Prostate gland (tissue), 2 donors: ENCODE measurements around the gene DGAT2.

Experiments used
- POLR2A ChIP-seq: fragments of 450-650 bp; IDR thresholded peaks from one replicate; pipeline ENCODE4 v1.6.1; 2016; ENCODE audit warnings: antibody characterized with exemption, mild to moderate bottlenecking
- POLR2AphosphoS5 ChIP-seq: sonication (generic); formaldehyde crosslinking; IDR thresholded peaks from one replicate; pipeline ENCODE4 v1.6.1; 2017; ENCODE audit warnings: antibody characterized with exemption
- TF ChIP-seq, protein P1 (sequence below), 4 experiments: fragments of 200-600 bp in 2 of 4; fragments of 450-650 bp in 2 of 4; sonication (generic) in 2 of 4; IDR thresholded peaks; 1 replicate in 3 of 4; 2 replicates in 1 of 4; pipeline ENCODE4 v1.5.1; 2016 to 2019; ENCODE audit warnings: antibody characterized with exemption in 4 of 4, mild to moderate bottlenecking in 2 of 4, moderate library complexity in 2 of 4

DNA sequence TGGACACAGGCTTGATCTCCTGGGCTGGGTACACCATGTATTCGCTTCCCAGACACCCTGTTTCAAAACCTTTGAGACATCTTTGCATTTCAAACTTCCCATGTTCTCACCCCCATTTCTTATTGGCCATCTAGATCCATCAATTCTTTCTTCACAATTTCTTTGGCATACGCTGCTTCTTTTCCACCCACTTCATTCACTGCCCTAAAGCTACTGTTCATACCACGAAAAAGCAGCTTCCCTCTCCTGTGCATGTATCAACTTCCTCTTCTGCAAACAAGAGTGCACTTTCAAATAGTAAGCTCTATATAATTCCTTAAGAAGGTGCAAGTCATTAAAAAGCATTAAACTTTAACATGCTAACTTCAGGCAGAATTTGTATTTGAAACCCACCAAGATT, 67.8 kb downstream of the DGAT2 start:
- TF ChIP-seq POLR2AphosphoS5: no peak
- TF ChIP-seq, protein P1, sequence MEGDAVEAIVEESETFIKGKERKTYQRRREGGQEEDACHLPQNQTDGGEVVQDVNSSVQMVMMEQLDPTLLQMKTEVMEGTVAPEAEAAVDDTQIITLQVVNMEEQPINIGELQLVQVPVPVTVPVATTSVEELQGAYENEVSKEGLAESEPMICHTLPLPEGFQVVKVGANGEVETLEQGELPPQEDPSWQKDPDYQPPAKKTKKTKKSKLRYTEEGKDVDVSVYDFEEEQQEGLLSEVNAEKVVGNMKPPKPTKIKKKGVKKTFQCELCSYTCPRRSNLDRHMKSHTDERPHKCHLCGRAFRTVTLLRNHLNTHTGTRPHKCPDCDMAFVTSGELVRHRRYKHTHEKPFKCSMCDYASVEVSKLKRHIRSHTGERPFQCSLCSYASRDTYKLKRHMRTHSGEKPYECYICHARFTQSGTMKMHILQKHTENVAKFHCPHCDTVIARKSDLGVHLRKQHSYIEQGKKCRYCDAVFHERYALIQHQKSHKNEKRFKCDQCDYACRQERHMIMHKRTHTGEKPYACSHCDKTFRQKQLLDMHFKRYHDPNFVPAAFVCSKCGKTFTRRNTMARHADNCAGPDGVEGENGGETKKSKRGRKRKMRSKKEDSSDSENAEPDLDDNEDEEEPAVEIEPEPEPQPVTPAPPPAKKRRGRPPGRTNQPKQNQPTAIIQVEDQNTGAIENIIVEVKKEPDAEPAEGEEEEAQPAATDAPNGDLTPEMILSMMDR (IDR thresholded peaks at IDR 0.05): no peak
- no peak for TF ChIP-seq POLR2A
